ENCODE data around the gene FBXW11.
"Not testable (repeated sequence)": the region's sequence is repeated elsewhere in the genome, so short reads cannot be mapped to it uniquely, and the experiment has no call there.

FBXW11 gene

GRCh38 chr5:172046593-172046992 is 40.2 kb upstream of the FBXW11 start:
- Histone ChIP-seq H3K4me3 (ENCODE audit: low read length in 2 of 2) (no peak overlapping the region), H3K36me3 (ENCODE audit: control insufficient read depth in 2 of 2, insufficient read depth in 2 of 2, low read length in 2 of 2) (peaks cover 5 to 7% of the 10 kb centered on the region in 2 donors), H3K27ac (ENCODE audit: low read length) (no peak overlapping the region), H3K9me3 (ENCODE audit: control insufficient read depth in 2 of 2, low read length in 2 of 2) (no peaks in the 10 kb centered on the region), H3K4me1 (ENCODE audit: control insufficient read depth, insufficient read depth, low read length) (peaks cover 5% of the 10 kb centered on the region), H3K9ac (ENCODE audit: low read length in 2 of 2) (no peak overlapping the region), H3K27me3 (ENCODE audit: control insufficient read depth in 1 of 2, insufficient read depth in 2 of 2, low read length in 2 of 2) (no peaks in the 10 kb centered on the region)

- Histone ChIP-seq H3K27ac (ENCODE audit: low read length) (no peak overlapping the region), H3K4me1 (ENCODE audit: control insufficient read depth, insufficient read depth, low read length) (peaks cover 4% of the 10 kb centered on the region), H3K9ac (ENCODE audit: low read length in 2 of 2) (no peak overlapping the region), H3K27me3 (ENCODE audit: control insufficient read depth in 1 of 2, insufficient read depth in 2 of 2, low read length in 2 of 2) (no peaks in the 10 kb centered on the region), H3K36me3 (ENCODE audit: control insufficient read depth in 2 of 2, insufficient read depth in 2 of 2, low read length in 2 of 2) (peaks cover 5 to 7% of the 10 kb centered on the region in 2 donors), H3K4me3 (ENCODE audit: low read length in 2 of 2) (no peak overlapping the region), H3K9me3 (ENCODE audit: control insufficient read depth in 2 of 2, low read length in 2 of 2) (no peaks in the 10 kb centered on the region)
Observed at GRCh38 chr5:172045315-172045632, 38.8 kb upstream of the FBXW11 start.

- Histone ChIP-seq H3K27me3 (ENCODE audit: control insufficient read depth in 1 of 2, insufficient read depth in 2 of 2, low read length in 2 of 2) (no peaks in the 10 kb centered on the region), H3K9me3 (ENCODE audit: control insufficient read depth in 2 of 2, low read length in 2 of 2) (no peaks in the 10 kb centered on the region), H3K4me1 (ENCODE audit: control insufficient read depth, insufficient read depth, low read length) (peaks cover 4% of the 10 kb centered on the region), H3K9ac (ENCODE audit: low read length in 2 of 2) (no peak overlapping the region), H3K27ac (ENCODE audit: low read length) (no peak overlapping the region), H3K4me3 (ENCODE audit: low read length in 2 of 2) (no peak overlapping the region), H3K36me3 (ENCODE audit: control insufficient read depth in 2 of 2, insufficient read depth in 2 of 2, low read length in 2 of 2) (peaks cover 5 to 7% of the 10 kb centered on the region in 2 donors)
Observed at GRCh38 chr5:172044631-172045314, 38.3 kb upstream of the FBXW11 start.

GRCh38 chr5:172043865-172044264 is 37.4 kb upstream of the FBXW11 start:
- no peak overlapping the region for H3K27ac ChIP-seq (ENCODE audit: low read length)
- no peaks in the 10 kb centered on the region for H3K27me3 ChIP-seq (ENCODE audit: control insufficient read depth in 1 of 2, insufficient read depth in 2 of 2, low read length in 2 of 2)
- H3K36me3 ChIP-seq (ENCODE audit: control insufficient read depth in 2 of 2, insufficient read depth in 2 of 2, low read length in 2 of 2): peaks cover 5 to 7% of the 10 kb centered on the region in 2 donors
- no peaks in the 10 kb centered on the region for H3K9me3 ChIP-seq (ENCODE audit: control insufficient read depth in 2 of 2, low read length in 2 of 2)
- H3K4me3 ChIP-seq (ENCODE audit: low read length in 2 of 2): no peak overlapping the region
- H3K9ac ChIP-seq (ENCODE audit: low read length in 2 of 2): no peak overlapping the region
- no peaks in the 10 kb centered on the region for H3K4me1 ChIP-seq (ENCODE audit: control insufficient read depth, insufficient read depth, low read length)

- H3K27ac ChIP-seq (ENCODE audit: low read length): no peak overlapping the region
- no peak overlapping the region for H3K4me3 ChIP-seq (ENCODE audit: low read length in 2 of 2)
- H3K4me1 ChIP-seq (ENCODE audit: control insufficient read depth, insufficient read depth, low read length): no peaks in the 10 kb centered on the region
- no peaks in the 10 kb centered on the region for H3K27me3 ChIP-seq (ENCODE audit: control insufficient read depth in 1 of 2, insufficient read depth in 2 of 2, low read length in 2 of 2)
- H3K36me3 ChIP-seq (ENCODE audit: control insufficient read depth in 2 of 2, insufficient read depth in 2 of 2, low read length in 2 of 2): peaks cover 5 to 7% of the 10 kb centered on the region in 2 donors
- no peak overlapping the region for H3K9ac ChIP-seq (ENCODE audit: low read length in 2 of 2)
- no peaks in the 10 kb centered on the region for H3K9me3 ChIP-seq (ENCODE audit: control insufficient read depth in 2 of 2, low read length in 2 of 2)
Observed at GRCh38 chr5:172042183-172042582, 35.7 kb upstream of the FBXW11 start.

- H3K36me3 ChIP-seq (ENCODE audit: control insufficient read depth in 2 of 2, insufficient read depth in 2 of 2, low read length in 2 of 2): no peaks in the 10 kb centered on the region
- H3K27ac ChIP-seq (ENCODE audit: low read length): no peak overlapping the region
- H3K9me3 ChIP-seq (ENCODE audit: control insufficient read depth in 2 of 2, low read length in 2 of 2): no peaks in the 10 kb centered on the region
- no peaks in the 10 kb centered on the region for H3K4me1 ChIP-seq (ENCODE audit: control insufficient read depth, insufficient read depth, low read length)
- no peaks in the 10 kb centered on the region for H3K27me3 ChIP-seq (ENCODE audit: control insufficient read depth in 1 of 2, insufficient read depth in 2 of 2, low read length in 2 of 2)
- H3K4me3 ChIP-seq (ENCODE audit: low read length in 2 of 2): no peak overlapping the region
- H3K9ac ChIP-seq (ENCODE audit: low read length in 2 of 2): no peak overlapping the region
Observed at GRCh38 chr5:172038167-172038566, 31.7 kb upstream of the FBXW11 start.

- Histone ChIP-seq H3K4me3 (ENCODE audit: low read length in 2 of 2) (no peak overlapping the region), H3K27ac (ENCODE audit: low read length) (no peak overlapping the region), H3K36me3 (ENCODE audit: control insufficient read depth in 2 of 2, insufficient read depth in 2 of 2, low read length in 2 of 2) (no peaks in the 10 kb centered on the region), H3K9ac (ENCODE audit: low read length in 2 of 2) (no peak overlapping the region), H3K27me3 (ENCODE audit: control insufficient read depth in 1 of 2, insufficient read depth in 2 of 2, low read length in 2 of 2) (no peaks in the 10 kb centered on the region), H3K9me3 (ENCODE audit: control insufficient read depth in 2 of 2, low read length in 2 of 2) (no peaks in the 10 kb centered on the region), H3K4me1 (ENCODE audit: control insufficient read depth, insufficient read depth, low read length) (no peaks in the 10 kb centered on the region)
Observed at GRCh38 chr5:172035049-172035448, 28.6 kb upstream of the FBXW11 start.

GRCh38 chr5:172031894-172032461 is 25.5 kb upstream of the FBXW11 start:
- H3K4me3 ChIP-seq (ENCODE audit: low read length in 2 of 2): no peak overlapping the region
- no peak overlapping the region for H3K9ac ChIP-seq (ENCODE audit: low read length in 2 of 2)
- no peaks in the 10 kb centered on the region for H3K4me1 ChIP-seq (ENCODE audit: control insufficient read depth, insufficient read depth, low read length)
- H3K9me3 ChIP-seq (ENCODE audit: control insufficient read depth in 2 of 2, low read length in 2 of 2): no peaks in the 10 kb centered on the region
- H3K27me3 ChIP-seq (ENCODE audit: control insufficient read depth in 1 of 2, insufficient read depth in 2 of 2, low read length in 2 of 2): no peaks in the 10 kb centered on the region
- no peaks in the 10 kb centered on the region for H3K36me3 ChIP-seq (ENCODE audit: control insufficient read depth in 2 of 2, insufficient read depth in 2 of 2, low read length in 2 of 2)
- H3K27ac ChIP-seq (ENCODE audit: low read length): no peak overlapping the region

- Histone ChIP-seq H3K9me3 (ENCODE audit: control insufficient read depth in 2 of 2, low read length in 2 of 2) (no peaks in the 10 kb centered on the region), H3K9ac (ENCODE audit: low read length in 2 of 2) (no peak overlapping the region), H3K27me3 (ENCODE audit: control insufficient read depth in 1 of 2, insufficient read depth in 2 of 2, low read length in 2 of 2) (no peaks in the 10 kb centered on the region), H3K4me3 (ENCODE audit: low read length in 2 of 2) (no peak overlapping the region), H3K36me3 (ENCODE audit: control insufficient read depth in 2 of 2, insufficient read depth in 2 of 2, low read length in 2 of 2) (no peaks in the 10 kb centered on the region), H3K4me1 (ENCODE audit: control insufficient read depth, insufficient read depth, low read length) (no peaks in the 10 kb centered on the region), H3K27ac (ENCODE audit: low read length) (no peak overlapping the region)
Observed at GRCh38 chr5:172029876-172030275, 23.4 kb upstream of the FBXW11 start.

GRCh38 chr5:172028167-172028566 is 21.7 kb upstream of the FBXW11 start:
- Histone ChIP-seq H3K36me3 (ENCODE audit: control insufficient read depth in 2 of 2, insufficient read depth in 2 of 2, low read length in 2 of 2) (no peaks in the 10 kb centered on the region), H3K27ac (ENCODE audit: low read length) (no peak overlapping the region), H3K4me3 (ENCODE audit: low read length in 2 of 2) (no peak overlapping the region), H3K9me3 (ENCODE audit: control insufficient read depth in 2 of 2, low read length in 2 of 2) (no peaks in the 10 kb centered on the region), H3K27me3 (ENCODE audit: control insufficient read depth in 1 of 2, insufficient read depth in 2 of 2, low read length in 2 of 2) (no peaks in the 10 kb centered on the region), H3K9ac (ENCODE audit: low read length in 2 of 2) (no peak overlapping the region), H3K4me1 (ENCODE audit: control insufficient read depth, insufficient read depth, low read length) (no peaks in the 10 kb centered on the region)

GRCh38 chr5:172020110-172020786 is 13.8 kb upstream of the FBXW11 start:
- not testable (repeated sequence) for H3K4me3 ChIP-seq (ENCODE audit: low read length in 2 of 2); H3K9ac ChIP-seq (ENCODE audit: low read length in 2 of 2); H3K4me1 ChIP-seq (ENCODE audit: control insufficient read depth, insufficient read depth, low read length); H3K9me3 ChIP-seq (ENCODE audit: control insufficient read depth in 2 of 2, low read length in 2 of 2); H3K27me3 ChIP-seq (ENCODE audit: control insufficient read depth in 1 of 2, insufficient read depth in 2 of 2, low read length in 2 of 2); H3K36me3 ChIP-seq (ENCODE audit: control insufficient read depth in 2 of 2, insufficient read depth in 2 of 2, low read length in 2 of 2); H3K27ac ChIP-seq (ENCODE audit: low read length)

All from stomach smooth muscle (tissue), 2 donors.